ENCODE measurements around the gene ZNF532.

GRCh38 chr18:58856881-58857280, 7.8 kb upstream of the ZNF532 start:
- TF ChIP-seq POLR2A (IDR thresholded peaks at IDR 0.05), result no peak
- TF ChIP-seq CTCF (IDR thresholded peaks at IDR 0.05), result no peak
- TF ChIP-seq EP300 (IDR thresholded peaks at IDR 0.05), result no peak

Data from tibial nerve (tissue), 4 donors.